Panc1 (cell line): Measurements from ENCODE around the gene CLCN4. TPM values are rescaled to one million over a fixed set of nuclear protein-coding genes. Genes with fewer than 3 reads are reported as not detected.

ENCODE experiments used
- ATAC-seq: fragments of 200-7000 bp; cut with Tn5 transposase; 2 replicates; pipeline ENCODE4 v1.9.1; 2020; ENCODE audit warnings: mild to moderate bottlenecking, moderate library complexity
- BruUV-seq: library from RNA; stranded (reverse); fragments of 400-500 nt; replicated peaks from 2 replicates; lab custom pipeline; 2021; lab: Mats Ljungman, UMichigan
- CTCF ChIA-PET: fragments of 300-600 bp; sonication (Branson Sonifier 250); formaldehyde crosslinking; loops from one replicate; lab custom pipeline; 2022; ENCODE audit warnings: antibody characterized with exemption; lab: Charles Lee
- POLR2A ChIA-PET: fragments of 300-600 bp; sonication (Branson Sonifier 250); formaldehyde crosslinking; loops from one replicate; lab custom pipeline; 2022; ENCODE audit warnings: antibody characterized with exemption; lab: Charles Lee
- DNase-seq: peaks from one replicate; pipeline ENCODE4 v3.0.0-alpha.2; 2010; ENCODE audit warnings: low read depth, low spot score
- H3K27ac ChIP-seq: 2 replicates; pipeline ENCODE4 v1.5.1; 2011; ENCODE audit warnings: mild to moderate bottlenecking, low read length, inconsistent platforms
- H3K27me3 ChIP-seq: fragments of 200-500 bp; sonication (Bioruptor generic); 2 replicates; pipeline ENCODE4 v1.6.0; 2014; ENCODE audit warnings: low read length, inconsistent platforms; ENCODE audit not compliant: control insufficient read depth, insufficient read depth
- H3K36me3 ChIP-seq: fragments of 200-500 bp; sonication (Bioruptor generic); 2 replicates; pipeline ENCODE4 v1.5.1; 2014; ENCODE audit warnings: inconsistent platforms, mild to moderate bottlenecking, low read length, moderate library complexity; ENCODE audit not compliant: control insufficient read depth, insufficient read depth
- H3K4me1 ChIP-seq: 2 replicates; pipeline ENCODE4 v1.5.1; 2011; ENCODE audit warnings: inconsistent platforms, mild to moderate bottlenecking, low read length, moderate library complexity; ENCODE audit not compliant: control insufficient read depth, insufficient read depth
- H3K4me3 ChIP-seq, 2 experiments: 2 replicates each; pipeline ENCODE4 v1.5.1; 2011 to 2012; ENCODE audit warnings: low read depth in 2 of 2, low read length in 2 of 2, mild to moderate bottlenecking in 2 of 2, inconsistent platforms in 1 of 2, moderate library complexity in 1 of 2
- H3K9me3 ChIP-seq: fragments of 200-500 bp; sonication (Bioruptor generic); 2 replicates; pipeline ENCODE4 v1.5.1; 2014; ENCODE audit warnings: low read depth, mild to moderate bottlenecking, inconsistent platforms, low read length, moderate library complexity; ENCODE audit not compliant: control insufficient read depth, insufficient read depth
- CTCF ChIP-seq: fragments of 450-650 bp; IDR thresholded peaks from 2 replicates; pipeline ENCODE4 v1.5.1; 2017; ENCODE audit warnings: mild to moderate bottlenecking
- POLR2AphosphoS5 ChIP-seq: IDR thresholded peaks from 2 replicates; pipeline ENCODE4 v1.6.1; 2012; ENCODE audit warnings: mild to moderate bottlenecking, low read depth, low read length, moderate library complexity
- REST ChIP-seq, 2 experiments: IDR thresholded peaks; 2 replicates each; pipeline ENCODE4 v1.6.1; 2011 to 2012; ENCODE audit warnings: low read depth in 2 of 2, control low read depth in 1 of 2, low read length in 1 of 2, mild to moderate bottlenecking in 1 of 2, moderate library complexity in 1 of 2; ENCODE audit not compliant: insufficient read depth in 1 of 2
- SIN3A ChIP-seq: IDR thresholded peaks from 2 replicates; pipeline ENCODE4 v1.6.1; 2012; ENCODE audit warnings: low read depth, mild to moderate bottlenecking, low read length, moderate library complexity, borderline replicate concordance; ENCODE audit not compliant: insufficient read depth
- TCF7L2 ChIP-seq: IDR thresholded peaks from 2 replicates; pipeline ENCODE4 v1.6.1; 2011; ENCODE audit warnings: mild to moderate bottlenecking, low read depth, low read length, inconsistent platforms
- in situ Hi-C: cut with HindIII; loops from 2 replicates; pipeline ENCODE4 v1.10.0; 2016; ENCODE audit warnings: low sequenced_read_pairs, low pct_unique_long_range_greater_than_20kb
- intact Hi-C: fragments of 100-400 bp; cut with micrococcal nuclease; formaldehyde crosslinking; loops from one replicate; pipeline ENCODE4 v1.10.0; 2022; ENCODE audit not compliant: unreplicated experiment
- total RNA-seq: library from RNA; stranded (reverse); gene quantifications from one replicate; pipeline ENCODE4 v1.2.1, GENCODE V29; 2021; ENCODE audit not compliant: unreplicated experiment

Gene CLCN4
- total RNA-seq, 1 experiment from 2014 or later: 2.5 TPM

- Histone ChIP-seq H3K9me3 (no peaks in the 10 kb centered on the region), H3K4me1 (no peaks in the 10 kb centered on the region), H3K36me3 (no peaks in the 10 kb centered on the region), H3K27ac (no peak overlapping the region), H3K27me3 (no peaks in the 10 kb centered on the region), H3K4me3 (no peak overlapping the region)
- ATAC-seq (no peak), DNase-seq (no peak)
- in situ Hi-C loops (no loop called here), intact Hi-C loops (no loop called here)
- no TSS peak for BruUV-seq
- ChIA-PET POLR2A (no interaction called here), CTCF (no interaction called here)
- no peak for TF ChIP-seq SIN3A
- no peak for TF ChIP-seq POLR2AphosphoS5
- no peak for TF ChIP-seq REST (IDR thresholded peaks at IDR 0.05; ENCODE audit: insufficient read depth in 1 of 2, low read depth in 2 of 2, low read length in 1 of 2)
- no peak for TF ChIP-seq TCF7L2
- TF ChIP-seq CTCF: no peak
Observed at GRCh38 chrX:10213716-10214115, 56.9 kb downstream of the CLCN4 start.

- CTCF ChIA-PET: no interaction called here
- no peaks in the 10 kb centered on the region for H3K4me1 ChIP-seq
- intact Hi-C loops: no loop called here
- H3K27ac ChIP-seq: no peak overlapping the region
- no peaks in the 10 kb centered on the region for H3K36me3 ChIP-seq
- no peak for DNase-seq
- POLR2A ChIA-PET: no interaction called here
- ATAC-seq: no peak
- no peaks in the 10 kb centered on the region for H3K9me3 ChIP-seq
- in situ Hi-C loops: no loop called here
- TF ChIP-seq REST (IDR thresholded peaks at IDR 0.05; ENCODE audit: insufficient read depth in 1 of 2, low read depth in 2 of 2, low read length in 1 of 2) (no peak), SIN3A (no peak), TCF7L2 (no peak), POLR2AphosphoS5 (no peak), CTCF (no peak)
- no peak overlapping the region for H3K4me3 ChIP-seq
- no peaks in the 10 kb centered on the region for H3K27me3 ChIP-seq
- BruUV-seq: no TSS peak
Observed at GRCh38 chrX:10216208-10216607, 59.4 kb downstream of the CLCN4 start.
